GM12878 (cell line): ENCODE data around the gene CTSA. TPM values are rescaled to one million over a fixed set of nuclear protein-coding genes. Genes with fewer than 3 reads are reported as not detected.

Experiments
- ASH2L ChIP-seq: fragments of 300-600, 200-600 bp; sonication (generic); IDR thresholded peaks from 2 replicates; pipeline ENCODE4 v1.6.1; 2017; ENCODE audit warnings: low read depth, mild to moderate bottlenecking, borderline replicate concordance
- CBFB ChIP-seq: IDR thresholded peaks from 2 replicates; pipeline ENCODE4 v1.6.1; 2016; ENCODE audit warnings: antibody characterized with exemption, low read depth
- ETV6 ChIP-seq, 2 experiments: fragments of 450-650 bp in 1 of 2; IDR thresholded peaks in 1 of 2; conservative IDR thresholded peaks in 1 of 2; 2 replicates each; pipeline ENCODE4 v1.6.1; 2014; ENCODE audit warnings: antibody characterized with exemption in 1 of 2, borderline replicate concordance in 1 of 2, low read depth in 1 of 2, mild to moderate bottlenecking in 1 of 2, moderate library complexity in 1 of 2
- GATAD2B ChIP-seq: fragments of 450-650 bp; conservative IDR thresholded peaks from 2 replicates; pipeline ENCODE4 v1.6.1; 2017; ENCODE audit warnings: low read depth, mild to moderate bottlenecking, moderate library complexity
- HCFC1 ChIP-seq: fragments of 150-350 bp; IDR thresholded peaks from 2 replicates; pipeline ENCODE4 v1.6.1; 2014; ENCODE audit warnings: low read length
- IKZF1 ChIP-seq: fragments of 450-650 bp; conservative IDR thresholded peaks from 2 replicates; pipeline ENCODE4 v1.6.1; 2017; ENCODE audit warnings: antibody characterized with exemption, mild to moderate bottlenecking
- JUND ChIP-seq: IDR thresholded peaks from 2 replicates; pipeline ENCODE4 v1.6.1; 2012; ENCODE audit warnings: low read depth, mild to moderate bottlenecking, low read length, improper control_type of control experiment, moderate library complexity
- LARP7 ChIP-seq: fragments of 450-650 bp; IDR thresholded peaks from 2 replicates; pipeline ENCODE4 v1.6.1; 2017; ENCODE audit warnings: mild to moderate bottlenecking
- MEF2A ChIP-seq: IDR thresholded peaks from 2 replicates; pipeline ENCODE4 v1.6.1; 2011; ENCODE audit warnings: low read depth, mild to moderate bottlenecking, low read length, moderate library complexity; ENCODE audit not compliant: insufficient read depth
- POLR2AphosphoS2 ChIP-seq: IDR thresholded peaks from 2 replicates; pipeline ENCODE4 v1.6.1; 2011; ENCODE audit warnings: low read depth, mild to moderate bottlenecking, low read length, improper control_type of control experiment, moderate library complexity
- POLR2AphosphoS5 ChIP-seq: IDR thresholded peaks from 2 replicates; pipeline ENCODE4 v1.6.1; 2011; ENCODE audit warnings: mild to moderate bottlenecking, low read length, inconsistent platforms
- RB1 ChIP-seq: fragments of 450-650 bp; formaldehyde crosslinking; IDR thresholded peaks from 2 replicates; pipeline ENCODE4 v1.6.1; 2017; ENCODE audit warnings: mild to moderate bottlenecking, borderline replicate concordance
- RELA ChIP-seq: fragments of 450-650 bp; IDR thresholded peaks from 2 replicates; pipeline ENCODE4 v1.8.0; 2014; ENCODE audit warnings: borderline replicate concordance; ENCODE audit not compliant: partially characterized antibody
- SMAD1 ChIP-seq: fragments of 450-650 bp; IDR thresholded peaks from 2 replicates; pipeline ENCODE4 v1.6.1; 2018; ENCODE audit warnings: mild to moderate bottlenecking, low read depth; ENCODE audit not compliant: partially characterized antibody
- TARDBP ChIP-seq: IDR thresholded peaks from 2 replicates; pipeline ENCODE4 v1.6.1; 2016; ENCODE audit warnings: borderline replicate concordance
- USF1 ChIP-seq: IDR thresholded peaks from 2 replicates; pipeline ENCODE4 v1.6.1; 2011; ENCODE audit warnings: borderline replicate concordance, low read depth, mild to moderate bottlenecking, moderate library complexity, mixed read lengths, low read length; ENCODE audit not compliant: insufficient read depth; ENCODE audit errors: extremely low read length
- WRNIP1 ChIP-seq: IDR thresholded peaks from 2 replicates; pipeline ENCODE4 v1.6.1; 2011; ENCODE audit warnings: low read depth, low read length, improper control_type of control experiment, borderline replicate concordance
- YY1 ChIP-seq: IDR thresholded peaks from 2 replicates; pipeline ENCODE4 v1.6.1; 2011; ENCODE audit warnings: low read depth, mild to moderate bottlenecking, low read length
- ZNF622 ChIP-seq: fragments of 450-650 bp; IDR thresholded peaks from 2 replicates; pipeline ENCODE4 v1.6.1; 2017; ENCODE audit warnings: mild to moderate bottlenecking, inconsistent platforms
- ZSCAN29 ChIP-seq: fragments of 450-650 bp; IDR thresholded peaks from 2 replicates; pipeline ENCODE4 v1.6.1; 2017; ENCODE audit warnings: mild to moderate bottlenecking, moderate library complexity
- polyA plus RNA-seq, 11 experiments: library from polyadenylated mRNA; depleted of rRNA in 4 of 11; unstranded in 6 of 11; stranded (reverse) in 5 of 11; fragments of >200 nt; fragmentation: Nextera tagmentation in 4 of 11; fragmentation: Illumina TruSeq in 1 of 11; extraction: Ambion mirVana in 4 of 11; extraction: Trizol in 1 of 11; gene quantifications; 1 replicate in 1 of 11; 2 replicates in 10 of 11; pipeline versions ENCODE4 v1.2.1 to v1.2.3, GENCODE V29; 2011 to 2016; ENCODE audit warnings: inconsistent platforms in 2 of 11, missing spikeins in 2 of 11, low read depth in 1 of 11
- total RNA-seq, 4 experiments: library from RNA; depleted of rRNA in 3 of 4; stranded (reverse); fragments of >200 nt in 3 of 4; fragmentation: Illumina TruSeq in 1 of 4; extraction: Trizol in 1 of 4; gene quantifications; 2 replicates each; pipeline versions ENCODE4 v1.2.1 to v1.2.3, GENCODE V29; 2013 to 2021
- TF ChIP-seq, protein P1 (sequence below): fragments of 150-350 bp; IDR thresholded peaks from 2 replicates; pipeline ENCODE4 v1.6.1; 2016; ENCODE audit warnings: low read depth, low read length
- TF ChIP-seq, protein P2 (sequence below): IDR thresholded peaks from 2 replicates; pipeline ENCODE4 v1.6.1; 2012; ENCODE audit warnings: low read length, inconsistent platforms
- TF ChIP-seq, protein P3 (sequence below): IDR thresholded peaks from 2 replicates; pipeline ENCODE4 v1.6.1; 2012; ENCODE audit warnings: low read depth, low read length, improper control_type of control experiment

CTSA gene
- total and polyA plus RNA-seq, 10 of the 15 experiments (the other 5 are each of a cell fraction or from before 2014, with no cell fraction given): 7.1 to 67.0 (median 36.2) TPM

DNA sequence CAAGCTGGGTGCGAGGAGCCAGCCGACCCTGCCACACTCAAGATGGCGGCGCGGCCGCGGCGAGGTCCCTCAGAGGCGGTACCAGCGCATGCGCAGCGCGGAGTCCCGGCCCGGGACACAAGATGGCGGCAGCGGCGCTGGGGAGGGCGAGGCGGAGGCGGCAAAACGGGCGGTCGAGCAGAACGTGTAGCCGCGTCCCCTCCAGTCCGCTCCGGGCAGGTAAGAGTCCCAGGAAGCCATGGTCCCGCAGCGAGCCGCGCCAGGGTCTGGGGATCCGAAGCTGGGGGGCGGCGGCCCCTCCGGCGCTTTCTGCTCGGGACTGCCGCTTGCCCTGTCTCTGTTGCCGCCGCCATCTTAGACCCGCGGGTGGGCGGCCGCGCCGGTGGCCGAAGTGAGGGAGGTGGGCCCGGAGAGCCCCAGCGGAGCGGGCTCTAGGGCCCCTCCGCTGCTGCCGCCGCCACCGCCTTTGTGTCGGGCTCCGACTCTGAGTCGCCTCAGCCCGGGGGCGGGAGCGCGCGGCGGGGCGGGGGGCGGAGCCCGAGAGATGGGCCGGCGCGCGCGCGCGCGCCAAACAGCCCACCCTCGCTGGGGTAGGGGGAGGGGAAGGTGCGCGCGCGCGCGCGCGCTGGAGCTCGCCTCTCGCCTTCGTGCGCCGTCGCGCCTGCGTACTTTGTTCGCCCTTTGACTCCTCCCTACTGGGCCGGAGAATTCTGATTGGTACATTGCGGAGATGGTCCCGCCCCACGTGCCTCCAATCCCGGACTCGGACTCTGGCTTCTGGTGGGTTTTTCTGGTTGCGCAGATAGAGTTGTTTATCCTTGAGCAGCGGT, 43.7 kb downstream of the CTSA start, which contains the start of gene PCIF1 (continued):
- TF ChIP-seq POLR2AphosphoS2 (no peak; the same call in 1 of the 2 replicates), ETV6 (conservative IDR thresholded peaks at IDR 0.05 in 1 of 2, IDR thresholded peaks at IDR 0.05 in 1 of 2; ENCODE audit: borderline replicate concordance in 1 of 2, low read depth in 1 of 2) (no peak), CBFB (0 out of 2 replicates have a peak, but pooled peaks have one; percentile 29), RELA (peak; percentile 96), ZSCAN29 (no peak), RB1 (peak; percentile 70), USF1 (peak; percentile 77), MEF2A (0 out of 2 replicates have a peak, but pooled peaks have one; percentile 39), ZNF622 (no peak), SMAD1 (peak; percentile 17), ASH2L (peak; percentile 96; the same call in 1 of the 2 replicates), IKZF1 (peak; percentile 92), LARP7 (peak; percentile 100), WRNIP1 (no peak), POLR2AphosphoS5 (peak; percentile 96), YY1 (peak; percentile 98), HCFC1 (peak; percentile 95), TARDBP (0 out of 2 replicates have a peak, but pooled peaks have one; percentile 43), GATAD2B (peak; percentile 87; the same call in 1 of the 2 replicates), JUND (0 out of 2 replicates have a peak, but pooled peaks have one; percentile 2)
- TF ChIP-seq, protein P1, sequence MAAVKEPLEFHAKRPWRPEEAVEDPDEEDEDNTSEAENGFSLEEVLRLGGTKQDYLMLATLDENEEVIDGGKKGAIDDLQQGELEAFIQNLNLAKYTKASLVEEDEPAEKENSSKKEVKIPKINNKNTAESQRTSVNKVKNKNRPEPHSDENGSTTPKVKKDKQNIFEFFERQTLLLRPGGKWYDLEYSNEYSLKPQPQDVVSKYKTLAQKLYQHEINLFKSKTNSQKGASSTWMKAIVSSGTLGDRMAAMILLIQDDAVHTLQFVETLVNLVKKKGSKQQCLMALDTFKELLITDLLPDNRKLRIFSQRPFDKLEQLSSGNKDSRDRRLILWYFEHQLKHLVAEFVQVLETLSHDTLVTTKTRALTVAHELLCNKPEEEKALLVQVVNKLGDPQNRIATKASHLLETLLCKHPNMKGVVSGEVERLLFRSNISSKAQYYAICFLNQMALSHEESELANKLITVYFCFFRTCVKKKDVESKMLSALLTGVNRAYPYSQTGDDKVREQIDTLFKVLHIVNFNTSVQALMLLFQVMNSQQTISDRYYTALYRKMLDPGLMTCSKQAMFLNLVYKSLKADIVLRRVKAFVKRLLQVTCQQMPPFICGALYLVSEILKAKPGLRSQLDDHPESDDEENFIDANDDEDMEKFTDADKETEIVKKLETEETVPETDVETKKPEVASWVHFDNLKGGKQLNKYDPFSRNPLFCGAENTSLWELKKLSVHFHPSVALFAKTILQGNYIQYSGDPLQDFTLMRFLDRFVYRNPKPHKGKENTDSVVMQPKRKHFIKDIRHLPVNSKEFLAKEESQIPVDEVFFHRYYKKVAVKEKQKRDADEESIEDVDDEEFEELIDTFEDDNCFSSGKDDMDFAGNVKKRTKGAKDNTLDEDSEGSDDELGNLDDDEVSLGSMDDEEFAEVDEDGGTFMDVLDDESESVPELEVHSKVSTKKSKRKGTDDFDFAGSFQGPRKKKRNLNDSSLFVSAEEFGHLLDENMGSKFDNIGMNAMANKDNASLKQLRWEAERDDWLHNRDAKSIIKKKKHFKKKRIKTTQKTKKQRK: no peak
- TF ChIP-seq, protein P2, sequence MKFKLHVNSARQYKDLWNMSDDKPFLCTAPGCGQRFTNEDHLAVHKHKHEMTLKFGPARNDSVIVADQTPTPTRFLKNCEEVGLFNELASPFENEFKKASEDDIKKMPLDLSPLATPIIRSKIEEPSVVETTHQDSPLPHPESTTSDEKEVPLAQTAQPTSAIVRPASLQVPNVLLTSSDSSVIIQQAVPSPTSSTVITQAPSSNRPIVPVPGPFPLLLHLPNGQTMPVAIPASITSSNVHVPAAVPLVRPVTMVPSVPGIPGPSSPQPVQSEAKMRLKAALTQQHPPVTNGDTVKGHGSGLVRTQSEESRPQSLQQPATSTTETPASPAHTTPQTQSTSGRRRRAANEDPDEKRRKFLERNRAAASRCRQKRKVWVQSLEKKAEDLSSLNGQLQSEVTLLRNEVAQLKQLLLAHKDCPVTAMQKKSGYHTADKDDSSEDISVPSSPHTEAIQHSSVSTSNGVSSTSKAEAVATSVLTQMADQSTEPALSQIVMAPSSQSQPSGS: no peak
- TF ChIP-seq, protein P3, sequence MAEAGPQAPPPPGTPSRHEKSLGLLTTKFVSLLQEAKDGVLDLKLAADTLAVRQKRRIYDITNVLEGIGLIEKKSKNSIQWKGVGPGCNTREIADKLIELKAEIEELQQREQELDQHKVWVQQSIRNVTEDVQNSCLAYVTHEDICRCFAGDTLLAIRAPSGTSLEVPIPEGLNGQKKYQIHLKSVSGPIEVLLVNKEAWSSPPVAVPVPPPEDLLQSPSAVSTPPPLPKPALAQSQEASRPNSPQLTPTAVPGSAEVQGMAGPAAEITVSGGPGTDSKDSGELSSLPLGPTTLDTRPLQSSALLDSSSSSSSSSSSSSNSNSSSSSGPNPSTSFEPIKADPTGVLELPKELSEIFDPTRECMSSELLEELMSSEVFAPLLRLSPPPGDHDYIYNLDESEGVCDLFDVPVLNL: 0 out of 2 replicates have a peak, but pooled peaks have one; percentile 9
